Measurements from ENCODE around the gene AKAP5. TPM values are rescaled to one million over a fixed set of nuclear protein-coding genes. Genes with fewer than 3 reads are reported as not detected.

AKAP5 gene
- total RNA-seq, 2 donors from 2014 or later, result 8.1 to 18.1 TPM

- no peak for DNase-seq
- Histone ChIP-seq H3K4me3 (no peak overlapping the region), H3K4me1 (no peaks in the 10 kb centered on the region), H3K36me3 (no peaks in the 10 kb centered on the region), H3K27ac (peak overlapping the region; percentile 15), H3K27me3 (no peaks in the 10 kb centered on the region), H3K9me3 (no peaks in the 10 kb centered on the region), H3K9ac (ENCODE audit: low read depth in 2 of 2, low read length in 2 of 2) (no peak overlapping the region)
- intact Hi-C loops (cut with DNase I), result no loop called here
- TF ChIP-seq CTCF (IDR thresholded peaks at IDR 0.05), result no peak
Measured at GRCh38 chr14:64438181-64438841, 27.0 kb upstream of the AKAP5 start.

DNA sequence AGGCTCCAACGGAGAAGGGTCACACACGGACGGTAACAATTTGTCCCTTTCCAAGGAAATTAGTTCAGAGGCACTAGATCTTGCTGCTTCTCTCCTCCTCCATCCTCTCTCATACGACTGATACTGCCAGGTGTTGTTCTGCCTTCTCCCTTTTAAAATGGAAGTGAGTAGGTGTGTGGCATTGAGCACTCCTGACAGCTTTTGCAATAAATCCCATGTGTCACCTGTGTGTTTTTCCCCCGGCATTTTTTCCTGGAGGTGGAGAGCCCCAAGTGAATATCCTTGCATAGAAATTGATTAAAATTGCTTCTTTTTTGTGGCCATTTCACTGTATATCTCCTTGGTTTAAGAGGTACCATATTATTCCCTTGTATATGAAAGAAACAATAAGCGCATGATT is 26.2 kb upstream of the AKAP5 start:
- Histone ChIP-seq H3K27ac (no peak overlapping the region), H3K9me3 (no peaks in the 10 kb centered on the region), H3K4me3 (no peak overlapping the region), H3K9ac (ENCODE audit: low read depth in 2 of 2, low read length in 2 of 2) (no peak overlapping the region), H3K36me3 (no peaks in the 10 kb centered on the region), H3K4me1 (no peaks in the 10 kb centered on the region), H3K27me3 (no peaks in the 10 kb centered on the region)
- intact Hi-C loops (cut with DNase I), result no loop called here
- no peak for DNase-seq
- no peak for TF ChIP-seq CTCF (IDR thresholded peaks at IDR 0.05)

DNA sequence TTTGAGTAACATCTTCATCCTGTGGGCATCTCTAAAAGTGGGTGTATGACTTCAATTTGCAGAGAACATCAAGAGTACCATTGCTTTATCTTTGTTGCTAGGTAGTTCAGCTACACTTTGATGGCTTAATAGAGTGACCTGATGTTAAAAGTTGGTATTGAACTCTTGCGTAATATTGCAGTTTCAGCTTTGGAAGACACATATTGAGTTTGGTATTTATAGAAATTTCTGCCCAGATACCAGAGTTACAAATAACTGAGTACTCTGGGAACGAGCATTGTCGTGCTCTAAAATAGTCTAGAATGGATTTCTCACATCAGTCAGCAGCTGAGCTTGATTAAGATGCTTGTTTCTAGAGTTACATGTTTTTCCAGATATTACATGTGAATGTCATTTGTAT is 24.8 kb upstream of the AKAP5 start:
- Histone ChIP-seq H3K9ac (ENCODE audit: low read depth in 2 of 2, low read length in 2 of 2) (no peak overlapping the region), H3K27ac (no peak overlapping the region), H3K4me1 (no peaks in the 10 kb centered on the region), H3K9me3 (no peaks in the 10 kb centered on the region), H3K27me3 (no peaks in the 10 kb centered on the region), H3K4me3 (no peak overlapping the region), H3K36me3 (no peaks in the 10 kb centered on the region)
- no peak for TF ChIP-seq CTCF (IDR thresholded peaks at IDR 0.05)
- no peak for DNase-seq
- intact Hi-C loops (cut with DNase I), result no loop called here

GRCh38 chr14:64442300-64442988 is 22.9 kb upstream of the AKAP5 start:
- Histone ChIP-seq H3K27me3 (no peaks in the 10 kb centered on the region), H3K4me3 (no peak overlapping the region), H3K9me3 (no peaks in the 10 kb centered on the region), H3K27ac (no peak overlapping the region), H3K9ac (ENCODE audit: low read depth in 2 of 2, low read length in 2 of 2) (no peak overlapping the region), H3K36me3 (no peaks in the 10 kb centered on the region), H3K4me1 (no peaks in the 10 kb centered on the region)
- TF ChIP-seq CTCF (IDR thresholded peaks at IDR 0.05), result no peak
- intact Hi-C loops (cut with DNase I), result no loop called here
- DNase-seq, result no peak

DNA sequence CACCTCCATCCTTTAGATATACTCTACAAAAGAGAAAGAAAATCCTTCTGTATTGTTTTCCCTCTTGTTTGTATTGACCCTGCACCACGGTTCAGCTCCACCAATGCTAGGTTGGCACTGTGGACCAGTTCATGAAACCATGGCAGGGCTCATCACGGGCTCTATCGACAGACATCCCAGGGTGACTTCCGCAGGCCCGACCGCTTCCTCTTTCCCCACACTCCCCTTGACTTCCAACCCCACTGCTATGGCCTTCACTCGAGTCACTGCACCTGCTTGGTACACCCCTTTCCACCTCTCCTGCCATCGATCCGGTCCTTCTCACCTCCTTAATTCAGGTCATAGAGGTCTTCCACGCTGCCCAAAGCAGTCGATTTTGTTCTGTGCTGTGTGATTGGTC is 21.2 kb upstream of the AKAP5 start:
- Histone ChIP-seq H3K4me1 (no peaks in the 10 kb centered on the region), H3K36me3 (no peaks in the 10 kb centered on the region), H3K9me3 (no peaks in the 10 kb centered on the region), H3K4me3 (no peak overlapping the region), H3K27me3 (no peaks in the 10 kb centered on the region), H3K27ac (no peak overlapping the region), H3K9ac (ENCODE audit: low read depth in 2 of 2, low read length in 2 of 2) (no peak overlapping the region)
- intact Hi-C loops (cut with DNase I), result no loop called here
- DNase-seq, result no peak
- TF ChIP-seq CTCF (IDR thresholded peaks at IDR 0.05), result no peak

Data from colonic mucosa (tissue), 4 donors.